ENCODE data around the gene GNG8. TPM values are rescaled to one million over a fixed set of nuclear protein-coding genes. Genes with fewer than 3 reads are reported as not detected.

The GNG8 gene
- polyA plus RNA-seq, 1 of the 3 experiments (the other 2 are of a cell fraction) = not detected

Other genes starting within 250 kb of the GNG8 start
- gene CCDC8, start 222.6 kb downstream of the GNG8 start, polyA plus RNA-seq (2012; rRNA removed) = 0.03 TPM in 1 of 2 replicates, not detected in the other
- 1.3 and 1.6 TPM in 2 replicates for gene PNMA8C, start 207.3 kb downstream of the GNG8 start, polyA plus RNA-seq (2012; rRNA removed)
- gene PNMA8A, start 164.6 kb downstream of the GNG8 start, polyA plus RNA-seq (2012; rRNA removed) = 10.2 and 13.8 TPM in 2 replicates
- 0.63 and 0.92 TPM in 2 replicates for gene PNMA8B, start 140.3 kb downstream of the GNG8 start, polyA plus RNA-seq (2012; rRNA removed)
- 445 and 495 TPM in 2 replicates for gene CALM3, start 34.9 kb downstream of the GNG8 start, polyA plus RNA-seq (2012; rRNA removed)
- gene PTGIR, start 11.1 kb downstream of the GNG8 start, polyA plus RNA-seq (2012; rRNA removed) = 2.5 and 3.3 TPM in 2 replicates
- 9.5 and 10.6 TPM in 2 replicates for gene DACT3, start 25.0 kb upstream of the GNG8 start, polyA plus RNA-seq (2012; rRNA removed)
- gene PRKD2, start 80.9 kb upstream of the GNG8 start, polyA plus RNA-seq (2012; rRNA removed) = 14.1 and 21.4 TPM in 2 replicates
- 30.4 and 37.3 TPM in 2 replicates for gene FKRP, start 109.9 kb upstream of the GNG8 start, polyA plus RNA-seq (2012; rRNA removed)
- gene STRN4, start 110.2 kb upstream of the GNG8 start, polyA plus RNA-seq (2012; rRNA removed) = 73.1 and 92.8 TPM in 2 replicates
- 76.7 and 80.4 TPM in 2 replicates for gene SLC1A5, start 152.4 kb upstream of the GNG8 start, polyA plus RNA-seq (2012; rRNA removed)
- gene AP2S1, start 214.6 kb upstream of the GNG8 start, polyA plus RNA-seq (2012; rRNA removed) = 380 and 565 TPM in 2 replicates
- 19.7 and 25.1 TPM in 2 replicates for gene ARHGAP35, start 224.8 kb upstream of the GNG8 start, polyA plus RNA-seq (2012; rRNA removed)